IMR-90 (cell line): Measurements from ENCODE around the gene MEIS2. TPM values are rescaled to one million over a fixed set of nuclear protein-coding genes. Genes with fewer than 3 reads are reported as not detected.

Experiments
- ATAC-seq: fragments of 200-7000 bp; cut with Tn5 transposase; 2 replicates; pipeline ENCODE4 v1.9.1; 2020; ENCODE audit warnings: low read depth, mild to moderate bottlenecking, moderate library complexity
- BruUV-seq: library from RNA; stranded (reverse); fragments of 400-500 nt; replicated peaks from 2 replicates; lab custom pipeline; 2021; lab: Mats Ljungman, UMichigan
- CTCF ChIA-PET: fragments of 300-600 bp; formaldehyde crosslinking; extraction: SDS; loops from one replicate; lab custom pipeline; 2021; ENCODE audit warnings: antibody characterized with exemption; lab: Yijun Ruan, JAX
- POLR2A ChIA-PET: fragments of 300-600 bp; sonication (Branson Sonifier 250); formaldehyde crosslinking; loops from one replicate; lab custom pipeline; 2022; ENCODE audit warnings: antibody characterized with exemption; ENCODE audit not compliant: unreplicated experiment; lab: Charles Lee
- DNase-seq: peaks from one replicate; pipeline ENCODE4 v3.0.0; 2013
- H2AFZ ChIP-seq: replicated peaks from 2 replicates; pipeline ENCODE3; 2013; ENCODE audit warnings: low read length, mild to moderate bottlenecking; ENCODE audit not compliant: poor library complexity
- H2AK5ac ChIP-seq: 2 replicates; pipeline ENCODE4 v1.6.1; 2013; ENCODE audit warnings: low read depth, low read length, inconsistent platforms
- H2AK9ac ChIP-seq: replicated peaks from 2 replicates; pipeline ENCODE3; 2013; ENCODE audit warnings: mild to moderate bottlenecking, low read depth, low read length, moderate library complexity; ENCODE audit not compliant: poor library complexity
- H2BK120ac ChIP-seq: 2 replicates; pipeline ENCODE4 v1.6.1; 2013; ENCODE audit warnings: low read depth, low read length, inconsistent platforms
- H2BK15ac ChIP-seq: 3 replicates; pipeline ENCODE4 v1.6.1; 2013; ENCODE audit warnings: low read depth, low read length, inconsistent platforms
- H2BK20ac ChIP-seq: 2 replicates; pipeline ENCODE4 v1.6.1; 2013; ENCODE audit warnings: low read depth, mild to moderate bottlenecking, inconsistent platforms, low read length, moderate library complexity
- H2BK5ac ChIP-seq: 2 replicates; pipeline ENCODE4 v1.6.1; 2013; ENCODE audit warnings: mild to moderate bottlenecking, low read depth, low read length, inconsistent platforms; ENCODE audit not compliant: poor library complexity, severe bottlenecking
- H3K14ac ChIP-seq: replicated peaks from 2 replicates; pipeline ENCODE4 v1.6.1; 2013; ENCODE audit warnings: low read depth, low read length, inconsistent platforms
- H3K18ac ChIP-seq: 2 replicates; pipeline ENCODE4 v1.6.1; 2013; ENCODE audit warnings: low read depth, low read length, control low read depth
- H3K23ac ChIP-seq: 2 replicates; pipeline ENCODE4 v1.6.1; 2013; ENCODE audit warnings: low read depth, low read length, inconsistent platforms
- H3K27ac ChIP-seq: 2 replicates; pipeline ENCODE4 v1.5.1; 2013; ENCODE audit warnings: mild to moderate bottlenecking, control low read depth, low read length; ENCODE audit not compliant: insufficient read depth
- H3K27me3 ChIP-seq: 2 replicates; pipeline ENCODE4 v1.6.1; 2013; ENCODE audit warnings: low read length; ENCODE audit not compliant: control insufficient read depth, insufficient read depth
- H3K36me3 ChIP-seq: 2 replicates; pipeline ENCODE4 v1.6.1; 2013; ENCODE audit warnings: low read length, mixed read lengths; ENCODE audit not compliant: control insufficient read depth, insufficient read depth
- H3K4ac ChIP-seq: 2 replicates; pipeline ENCODE4 v1.6.1; 2013; ENCODE audit warnings: low read depth, low read length, inconsistent platforms
- H3K4me1 ChIP-seq: 2 replicates; pipeline ENCODE4 v1.6.1; 2013; ENCODE audit warnings: low read length, mixed read lengths; ENCODE audit not compliant: control insufficient read depth, insufficient read depth
- H3K4me2 ChIP-seq: 2 replicates; pipeline ENCODE4 v1.6.1; 2013; ENCODE audit warnings: low read depth, mild to moderate bottlenecking, control low read depth, low read length, moderate library complexity
- H3K4me3 ChIP-seq: 2 replicates; pipeline ENCODE4 v1.5.1; 2013; ENCODE audit warnings: low read depth, mild to moderate bottlenecking, control low read depth, low read length, moderate library complexity; ENCODE audit not compliant: insufficient read depth
- H3K56ac ChIP-seq: 2 replicates; pipeline ENCODE4 v1.6.1; 2013; ENCODE audit warnings: low read length, inconsistent platforms; ENCODE audit not compliant: insufficient read depth; ENCODE audit errors: extremely low read depth
- H3K79me1 ChIP-seq, 2 experiments: 2 replicates each; pipeline ENCODE4 v1.6.1; 2013; ENCODE audit warnings: low read length in 2 of 2, inconsistent platforms in 1 of 2, low read depth in 1 of 2
- H3K9ac ChIP-seq: 2 replicates; pipeline ENCODE4 v1.6.1; 2013; ENCODE audit warnings: low read depth, low read length, control low read depth
- H3K9me1 ChIP-seq: 2 replicates; pipeline ENCODE4 v1.6.1; 2013; ENCODE audit warnings: low read length, inconsistent platforms; ENCODE audit not compliant: insufficient read depth
- H3K9me3 ChIP-seq: 2 replicates; pipeline ENCODE4 v1.6.1; 2013; ENCODE audit warnings: low read length; ENCODE audit not compliant: control insufficient read depth, insufficient read depth
- H4K20me1 ChIP-seq: 2 replicates; pipeline ENCODE4 v1.6.1; 2013; ENCODE audit warnings: low read length, inconsistent platforms; ENCODE audit not compliant: insufficient read depth
- H4K5ac ChIP-seq: 2 replicates; pipeline ENCODE4 v1.6.1; 2013; ENCODE audit warnings: mild to moderate bottlenecking, low read depth, low read length, control low read depth
- H4K8ac ChIP-seq, 2 experiments: 2 replicates each; pipeline ENCODE4 v1.6.1; 2013; ENCODE audit warnings: low read depth in 2 of 2, low read length in 2 of 2, control low read depth in 1 of 2, inconsistent platforms in 1 of 2
- H4K91ac ChIP-seq: 2 replicates; pipeline ENCODE4 v1.6.1; 2013; ENCODE audit warnings: low read depth, low read length, inconsistent platforms; ENCODE audit not compliant: insufficient read depth
- BHLHE40 ChIP-seq: fragments of 150-350 bp; IDR thresholded peaks from 2 replicates; pipeline ENCODE4 v1.6.1; 2016; ENCODE audit warnings: mild to moderate bottlenecking, low read depth, low read length
- CEBPB ChIP-seq: IDR thresholded peaks from 2 replicates; pipeline ENCODE4 v1.6.1; 2012; ENCODE audit warnings: low read depth, low read length, improper control_type of control experiment
- CHD1 ChIP-seq: IDR thresholded peaks from 2 replicates; pipeline ENCODE4 v1.6.1; 2012; ENCODE audit warnings: low read depth, low read length, improper control_type of control experiment
- CTCF ChIP-seq: conservative IDR thresholded peaks from 2 replicates; pipeline ENCODE4 v1.5.1; 2012; ENCODE audit warnings: mild to moderate bottlenecking, low read depth, low read length, improper control_type of control experiment
- ELK1 ChIP-seq: fragments of 150-350 bp; IDR thresholded peaks from 2 replicates; pipeline ENCODE4 v1.6.1; 2016; ENCODE audit warnings: low read depth, mild to moderate bottlenecking, low read length, moderate library complexity, borderline replicate concordance
- FOS ChIP-seq: fragments of 150-350 bp; IDR thresholded peaks from 2 replicates; pipeline ENCODE4 v1.6.1; 2016; ENCODE audit warnings: low read depth, low read length
- MAFK ChIP-seq: IDR thresholded peaks from 2 replicates; pipeline ENCODE4 v1.6.1; 2012; ENCODE audit warnings: low read depth, low read length, improper control_type of control experiment
- MXI1 ChIP-seq: IDR thresholded peaks from 2 replicates; pipeline ENCODE4 v1.6.1; 2012; ENCODE audit warnings: low read depth, mild to moderate bottlenecking, low read length, moderate library complexity, borderline replicate concordance
- NFE2L2 ChIP-seq: fragments of 150-350 bp; IDR thresholded peaks from 2 replicates; pipeline ENCODE4 v1.6.1; 2016; ENCODE audit warnings: low read depth, mild to moderate bottlenecking, low read length
- POLR2A ChIP-seq: IDR thresholded peaks from 2 replicates; pipeline ENCODE4 v1.6.1; 2012; ENCODE audit warnings: mild to moderate bottlenecking, low read depth, low read length
- RAD21 ChIP-seq: IDR thresholded peaks from 2 replicates; pipeline ENCODE4 v1.6.1; 2012; ENCODE audit warnings: low read length, improper control_type of control experiment
- RCOR1 ChIP-seq: IDR thresholded peaks from 2 replicates; pipeline ENCODE4 v1.6.1; 2012; ENCODE audit warnings: mild to moderate bottlenecking, low read length, improper control_type of control experiment; ENCODE audit not compliant: insufficient replicate concordance
- RFX5 ChIP-seq: IDR thresholded peaks from 2 replicates; pipeline ENCODE4 v1.8.0; 2012; ENCODE audit warnings: low read depth, mild to moderate bottlenecking, low read length, moderate library complexity
- SMC3 ChIP-seq: fragments of 150-350 bp; IDR thresholded peaks from 2 replicates; pipeline ENCODE4 v1.6.1; 2016; ENCODE audit warnings: low read depth, mild to moderate bottlenecking, antibody characterized with exemption, low read length, moderate library complexity
- USF2 ChIP-seq: fragments of 150-350 bp; IDR thresholded peaks from 2 replicates; pipeline ENCODE4 v1.6.1; 2017; ENCODE audit warnings: mild to moderate bottlenecking, antibody characterized with exemption, low read length, low read depth
- dilution Hi-C: fragments of 300-500 bp; cut with HindIII; formaldehyde crosslinking; loops from one replicate; pipeline ENCODE4 v1.14.3; 2018; ENCODE audit warnings: low sequenced_read_pairs; ENCODE audit not compliant: unreplicated experiment
- in situ Hi-C: fragments of 300-500 bp; cut with MboI; formaldehyde crosslinking; loops from 3 replicates; pipeline ENCODE4 v1.14.3; 2019; ENCODE audit warnings: low sequenced_read_pairs, inconsistent platforms, mixed read lengths
- intact Hi-C: fragments of 100-400 bp; cut with micrococcal nuclease; formaldehyde crosslinking; loops from 2 replicates; pipeline ENCODE4 v1.10.0; 2022
- polyA plus RNA-seq, 3 experiments: library from polyadenylated mRNA; depleted of rRNA; stranded (reverse); fragments of >200 nt; gene quantifications; 2 replicates each; pipeline ENCODE4 v1.2.3, GENCODE V29; 2012; ENCODE audit warnings: low replicate concordance in 1 of 3
- total RNA-seq: library from RNA; depleted of rRNA; stranded (reverse); fragments of >200 nt; gene quantifications from 2 replicates; pipeline ENCODE4 v1.2.3, GENCODE V29; 2012

The MEIS2 gene
- total and polyA plus RNA-seq, 2 of the 4 experiments (the other 2 are of a cell fraction): 70.1 to 71.3 TPM

- dilution Hi-C loops: no loop called here
- no peak overlapping the region for H3K9ac ChIP-seq
- H3K18ac ChIP-seq: no peak overlapping the region
- no peak overlapping the region for H2AK5ac ChIP-seq
- no peaks in the 10 kb centered on the region for H3K27me3 ChIP-seq
- no peaks in the 10 kb centered on the region for H3K36me3 ChIP-seq
- no peak overlapping the region for H3K4me3 ChIP-seq
- intact Hi-C loops: no loop called here
- TF ChIP-seq RAD21: no peak
- TF ChIP-seq RFX5: no peak
- TF ChIP-seq POLR2A: no peak
- no peak for TF ChIP-seq NFE2L2
- TF ChIP-seq CHD1: no peak
- no peak for TF ChIP-seq RCOR1
- TF ChIP-seq CTCF: no peak
- TF ChIP-seq ELK1: no peak
- no peak for TF ChIP-seq SMC3
- TF ChIP-seq CEBPB: no peak
- TF ChIP-seq FOS: no peak
- no peak for TF ChIP-seq USF2
- TF ChIP-seq MAFK: no peak
- TF ChIP-seq MXI1: no peak
- no peak for TF ChIP-seq BHLHE40
- no peak overlapping the region for H4K8ac ChIP-seq
- H3K23ac ChIP-seq: no peak overlapping the region
- DNase-seq (no peak), ATAC-seq (0 out of 2 replicates have a peak, but pooled peaks have one; percentile 21)
- H2BK5ac ChIP-seq: no peak overlapping the region
- H4K5ac ChIP-seq: no peak overlapping the region
- H3K27ac ChIP-seq: no peak overlapping the region
- H3K14ac ChIP-seq: no peak overlapping the region
- no peaks in the 10 kb centered on the region for H4K20me1 ChIP-seq
- no peak overlapping the region for H2BK20ac ChIP-seq
- no peak overlapping the region for H2AFZ ChIP-seq
- no peak overlapping the region for H2AK9ac ChIP-seq
- H2BK120ac ChIP-seq: no peak overlapping the region
- no peaks in the 10 kb centered on the region for H3K79me1 ChIP-seq
- H3K4me2 ChIP-seq: no peak overlapping the region
- H4K91ac ChIP-seq: no peak overlapping the region
- in situ Hi-C loops: loop anchor here (10.0 kb wide), 1 partner anchor 57 kb away; no protein-coding TSS in a partner anchor
- BruUV-seq: no TSS peak
- no peaks in the 10 kb centered on the region for H3K4me1 ChIP-seq
- H3K4ac ChIP-seq: no peak overlapping the region
- H2BK15ac ChIP-seq: no peak overlapping the region
- ChIA-PET POLR2A (no interaction called here), CTCF (no interaction called here)
- H3K9me3 ChIP-seq: no peaks in the 10 kb centered on the region
- H3K9me1 ChIP-seq: no peaks in the 10 kb centered on the region
- H3K56ac ChIP-seq: no peak overlapping the region
Measured at GRCh38 chr15:36977659-36978058, 122.7 kb downstream of the MEIS2 start.
